ENCODE results near the gene SMYD1. TPM values are rescaled to one million over a fixed set of nuclear protein-coding genes. Genes with fewer than 3 reads are reported as not detected.

Gene SMYD1
- total and polyA plus RNA-seq, 10 of the 15 experiments (the other 5 are each of a cell fraction or from before 2014, with no cell fraction given), result 0.09 TPM; not detected in 9

DNA sequence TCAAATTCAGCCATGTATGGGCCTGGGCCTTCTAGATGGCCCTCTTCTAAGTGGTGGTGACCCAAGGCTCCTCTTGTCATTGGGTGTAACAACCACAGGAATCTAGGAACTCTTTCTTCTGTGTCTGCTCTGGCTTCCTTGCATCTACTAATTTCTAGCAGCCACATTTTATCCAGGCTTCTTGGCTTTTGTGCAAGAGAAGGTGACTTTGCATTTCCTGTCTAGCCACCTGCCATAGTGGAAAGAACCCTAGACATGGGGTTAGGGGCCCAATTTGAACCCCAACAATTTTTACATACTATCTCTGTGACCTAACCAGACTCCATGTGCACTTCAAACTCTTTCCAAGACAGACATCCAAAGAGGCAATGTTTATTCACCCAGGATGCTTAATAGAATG lies 25.1 kb downstream of the SMYD1 start (continued):
- TF ChIP-seq EGR1 (IDR thresholded peaks at IDR 0.05; ENCODE audit: borderline replicate concordance in 1 of 2, low read depth in 2 of 2, low read length in 2 of 2), result no peak
- TF ChIP-seq, protein P1, sequence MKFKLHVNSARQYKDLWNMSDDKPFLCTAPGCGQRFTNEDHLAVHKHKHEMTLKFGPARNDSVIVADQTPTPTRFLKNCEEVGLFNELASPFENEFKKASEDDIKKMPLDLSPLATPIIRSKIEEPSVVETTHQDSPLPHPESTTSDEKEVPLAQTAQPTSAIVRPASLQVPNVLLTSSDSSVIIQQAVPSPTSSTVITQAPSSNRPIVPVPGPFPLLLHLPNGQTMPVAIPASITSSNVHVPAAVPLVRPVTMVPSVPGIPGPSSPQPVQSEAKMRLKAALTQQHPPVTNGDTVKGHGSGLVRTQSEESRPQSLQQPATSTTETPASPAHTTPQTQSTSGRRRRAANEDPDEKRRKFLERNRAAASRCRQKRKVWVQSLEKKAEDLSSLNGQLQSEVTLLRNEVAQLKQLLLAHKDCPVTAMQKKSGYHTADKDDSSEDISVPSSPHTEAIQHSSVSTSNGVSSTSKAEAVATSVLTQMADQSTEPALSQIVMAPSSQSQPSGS (IDR thresholded peaks at IDR 0.05; ENCODE audit: low read length), result no peak

GRCh38 chr2:88095022-88095421 lies 27.4 kb downstream of the SMYD1 start:
- ChIA-PET SMC1A (ENCODE audit: uncharacterized antibody, unreplicated experiment) (no interaction called here), CTCF (no interaction called here), RAD21 (ENCODE audit: unreplicated experiment) (no interaction called here), POLR2A (no interaction called here)
- 29% methylated on average over 3 of the region's 3 CpGs for WGBS (ENCODE audit: insufficient coverage, insufficient replicate concordance, low lambda C conversion rate, missing lambda C conversion rate)
- H4K20me1 ChIP-seq (ENCODE audit: control insufficient read depth, insufficient read depth), result no peaks in the 10 kb centered on the region
- H3K9ac ChIP-seq (ENCODE audit: control insufficient read depth, insufficient read depth, low read length), result no peak overlapping the region
- TF ChIP-seq ZSCAN29 (IDR thresholded peaks at IDR 0.05) (no peak), TAF1 (IDR thresholded peaks at IDR 0.05; ENCODE audit: borderline replicate concordance, low read depth, low read length) (no peak), KLF5 (IDR thresholded peaks at IDR 0.05; ENCODE audit: partially characterized antibody) (no peak), BHLHE40 (IDR thresholded peaks at IDR 0.05; ENCODE audit: borderline replicate concordance in 1 of 2, low read depth in 2 of 2, low read length in 1 of 2) (no peak), IKZF1 (conservative IDR thresholded peaks at IDR 0.05) (no peak), NFYB (IDR thresholded peaks at IDR 0.05; ENCODE audit: insufficient read depth, low read depth, low read length) (no peak), ASH2L (IDR thresholded peaks at IDR 0.05; ENCODE audit: borderline replicate concordance, low read depth) (no peak), MTA3 (IDR thresholded peaks at IDR 0.05; ENCODE audit: borderline replicate concordance, low read length) (no peak), EP300 (IDR thresholded peaks at IDR 0.05; ENCODE audit: borderline replicate concordance in 1 of 2, control insufficient read depth in 1 of 2, low read depth in 2 of 2, low read length in 2 of 2) (no peak), KDM1A (IDR thresholded peaks at IDR 0.05; ENCODE audit: borderline replicate concordance) (no peak)
- TF ChIP-seq, protein P2, sequence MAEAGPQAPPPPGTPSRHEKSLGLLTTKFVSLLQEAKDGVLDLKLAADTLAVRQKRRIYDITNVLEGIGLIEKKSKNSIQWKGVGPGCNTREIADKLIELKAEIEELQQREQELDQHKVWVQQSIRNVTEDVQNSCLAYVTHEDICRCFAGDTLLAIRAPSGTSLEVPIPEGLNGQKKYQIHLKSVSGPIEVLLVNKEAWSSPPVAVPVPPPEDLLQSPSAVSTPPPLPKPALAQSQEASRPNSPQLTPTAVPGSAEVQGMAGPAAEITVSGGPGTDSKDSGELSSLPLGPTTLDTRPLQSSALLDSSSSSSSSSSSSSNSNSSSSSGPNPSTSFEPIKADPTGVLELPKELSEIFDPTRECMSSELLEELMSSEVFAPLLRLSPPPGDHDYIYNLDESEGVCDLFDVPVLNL (IDR thresholded peaks at IDR 0.05; ENCODE audit: low read depth, low read length), result no peak
- no peak overlapping the region for H2AFZ ChIP-seq (ENCODE audit: control insufficient read depth, low read depth, low read length)
- H3K4me1 ChIP-seq (ENCODE audit: control insufficient read depth, insufficient read depth, low read length), result no peaks in the 10 kb centered on the region
- H3K36me3 ChIP-seq (ENCODE audit: control insufficient read depth in 2 of 2, insufficient read depth in 2 of 2, low read length in 1 of 2), result no peaks in the 10 kb centered on the region
- ATAC-seq (no peak), FAIRE-seq (no peak), DNase-seq (ENCODE audit: low read depth, low spot score) (no peak)
- no peaks in the 10 kb centered on the region for H3K9me3 ChIP-seq (replicated peaks; ENCODE audit: control insufficient read depth, insufficient read depth, low read length)
- no peak overlapping the region for H3K4me3 ChIP-seq
- peaks cover 2 to 3% of the 10 kb centered on the region in 2 experiments; a peak in 2 of 4 replicates for H3K27me3 ChIP-seq (replicated peaks in 1 of 2; ENCODE audit: control insufficient read depth in 2 of 2, insufficient read depth in 2 of 2, low read length in 1 of 2)
- intact Hi-C loops (cut with micrococcal nuclease; ENCODE audit: unreplicated experiment), result loop anchor here (10.0 kb wide), 1 partner anchor 60 kb away; no protein-coding TSS in a partner anchor
- no TSS peak for BruUV-seq (replicated peaks)
- H3K4me2 ChIP-seq (ENCODE audit: control insufficient read depth, insufficient read depth), result no peak overlapping the region
- in situ Hi-C loops (cut with MboI), result no loop called here
- no peak overlapping the region for H3K27ac ChIP-seq (ENCODE audit: control insufficient read depth, insufficient read depth)
- H3K79me2 ChIP-seq (ENCODE audit: control insufficient read depth, insufficient read depth, low read length), result no peaks in the 10 kb centered on the region

All from GM12878 (cell line).